Activated CD8-positive, alpha-beta T cell treated with anti-CD3 and anti-CD28 coated beads, Interleukin-2, amount 10 ng/mL, durations not matched to agents 7 days and 5 days (primary cell): ENCODE measurements around the gene LSAMP. TPM values are rescaled to one million over a fixed set of nuclear protein-coding genes. Genes with fewer than 3 reads are reported as not detected.

Experiments used
- ATAC-seq: fragments of 150-1000 bp; cut with Tn5 transposase; one replicate; pipeline ENCODE4 v1.10.0; 2021; ENCODE audit warnings: moderate library complexity
- CTCF ChIA-PET: fragments of 350-600 bp; sonication (Branson Sonifier 250); formaldehyde crosslinking; loops from one replicate; lab custom pipeline; 2021; ENCODE audit warnings: antibody characterized with exemption; lab: Charles Lee
- POLR2A ChIA-PET: fragments of 350-600 bp; sonication (Branson Sonifier 250); formaldehyde crosslinking; loops from one replicate; lab custom pipeline; 2021; ENCODE audit warnings: antibody characterized with exemption; lab: Charles Lee
- DNase-seq: peaks from one replicate; pipeline ENCODE4 v3.0.0-alpha.2; 2020
- H3K27ac Mint-ChIP-seq: one replicate; pipeline ENCODE4 v1.8.0; 2021; ENCODE audit warnings: mild to moderate bottlenecking, mixed read lengths
- H3K27me3 Mint-ChIP-seq: one replicate; pipeline ENCODE4 v1.8.0; 2021; ENCODE audit warnings: low read depth, mixed read lengths
- H3K36me3 Mint-ChIP-seq: one replicate; pipeline ENCODE4 v1.8.0; 2021; ENCODE audit warnings: low read depth, mixed read lengths
- H3K4me1 Mint-ChIP-seq: one replicate; pipeline ENCODE4 v1.8.0; 2021; ENCODE audit warnings: low read depth, mixed read lengths
- H3K4me3 Mint-ChIP-seq: one replicate; pipeline ENCODE4 v1.8.0; 2021; ENCODE audit warnings: mild to moderate bottlenecking, mixed read lengths
- H3K9me3 Mint-ChIP-seq: one replicate; pipeline ENCODE4 v1.8.0; 2022; ENCODE audit warnings: mixed read lengths; ENCODE audit not compliant: insufficient read depth
- total RNA-seq, 2 experiments: library from RNA; stranded (reverse); gene quantifications; one replicate each; pipeline ENCODE4 v1.2.3, GENCODE V29; 2021

The LSAMP gene
- total RNA-seq, 2 experiments from 2014 or later = not detected

GRCh38 chr3:116276675-116277074 lies 168.6 kb downstream of the LSAMP start:
- ATAC-seq = no peak
- POLR2A ChIA-PET = no interaction called here
- Mint-ChIP-seq H3K4me3 (no peak overlapping the region), H3K4me1 (no peaks in the 10 kb centered on the region), H3K9me3 (no peaks in the 10 kb centered on the region), H3K27ac (no peak overlapping the region), H3K36me3 (no peaks in the 10 kb centered on the region), H3K27me3 (no peaks in the 10 kb centered on the region)
- CTCF ChIA-PET = no interaction called here
- DNase-seq = no peak

- DNase-seq (no peak), ATAC-seq (no peak)
- Mint-ChIP-seq H3K27ac (no peak overlapping the region), H3K4me3 (no peak overlapping the region), H3K9me3 (no peaks in the 10 kb centered on the region), H3K4me1 (no peaks in the 10 kb centered on the region), H3K36me3 (no peaks in the 10 kb centered on the region), H3K27me3 (no peaks in the 10 kb centered on the region)
- ChIA-PET CTCF (no interaction called here), POLR2A (no interaction called here)
Measured at GRCh38 chr3:116270056-116270455, 175.2 kb downstream of the LSAMP start.

GRCh38 chr3:116267116-116267515 lies 178.2 kb downstream of the LSAMP start:
- Mint-ChIP-seq H3K27me3 (no peaks in the 10 kb centered on the region), H3K4me3 (no peak overlapping the region), H3K9me3 (no peaks in the 10 kb centered on the region), H3K27ac (no peak overlapping the region), H3K36me3 (no peaks in the 10 kb centered on the region), H3K4me1 (no peaks in the 10 kb centered on the region)
- ATAC-seq (no peak), DNase-seq (no peak)
- ChIA-PET CTCF (no interaction called here), POLR2A (no interaction called here)

GRCh38 chr3:116265976-116266584 lies 179.2 kb downstream of the LSAMP start:
- Mint-ChIP-seq H3K4me1 (no peaks in the 10 kb centered on the region), H3K27ac (no peak overlapping the region), H3K4me3 (no peak overlapping the region), H3K36me3 (no peaks in the 10 kb centered on the region), H3K27me3 (no peaks in the 10 kb centered on the region), H3K9me3 (no peaks in the 10 kb centered on the region)
- ATAC-seq (no peak), DNase-seq (no peak)
- ChIA-PET POLR2A (no interaction called here), CTCF (no interaction called here)

- ChIA-PET POLR2A (no interaction called here), CTCF (no interaction called here)
- no peaks in the 10 kb centered on the region for H3K4me1 Mint-ChIP-seq
- no peak overlapping the region for H3K27ac Mint-ChIP-seq
- H3K4me3 Mint-ChIP-seq = no peak overlapping the region
- no peaks in the 10 kb centered on the region for H3K9me3 Mint-ChIP-seq
- no peaks in the 10 kb centered on the region for H3K36me3 Mint-ChIP-seq
- ATAC-seq (no peak), DNase-seq (no peak)
- no peaks in the 10 kb centered on the region for H3K27me3 Mint-ChIP-seq
Measured at GRCh38 chr3:116265320-116265695, 180.0 kb downstream of the LSAMP start.

- H3K36me3 Mint-ChIP-seq = no peaks in the 10 kb centered on the region
- no peaks in the 10 kb centered on the region for H3K9me3 Mint-ChIP-seq
- H3K4me1 Mint-ChIP-seq = no peaks in the 10 kb centered on the region
- ATAC-seq = no peak
- H3K27ac Mint-ChIP-seq = no peak overlapping the region
- CTCF ChIA-PET = no interaction called here
- no peaks in the 10 kb centered on the region for H3K27me3 Mint-ChIP-seq
- H3K4me3 Mint-ChIP-seq = no peak overlapping the region
- no peak for DNase-seq
- POLR2A ChIA-PET = no interaction called here
Measured at GRCh38 chr3:116264546-116265319, 180.6 kb downstream of the LSAMP start.

- POLR2A ChIA-PET = no interaction called here
- no peak overlapping the region for H3K27ac Mint-ChIP-seq
- H3K36me3 Mint-ChIP-seq = no peaks in the 10 kb centered on the region
- CTCF ChIA-PET = no interaction called here
- no peak overlapping the region for H3K4me3 Mint-ChIP-seq
- ATAC-seq = no peak
- H3K27me3 Mint-ChIP-seq = no peaks in the 10 kb centered on the region
- no peaks in the 10 kb centered on the region for H3K9me3 Mint-ChIP-seq
- DNase-seq = no peak
- H3K4me1 Mint-ChIP-seq = no peaks in the 10 kb centered on the region
Measured at GRCh38 chr3:116263842-116264545, 181.3 kb downstream of the LSAMP start.

GRCh38 chr3:116260491-116260890 lies 184.8 kb downstream of the LSAMP start:
- Mint-ChIP-seq H3K36me3 (no peaks in the 10 kb centered on the region), H3K27me3 (no peaks in the 10 kb centered on the region), H3K27ac (no peak overlapping the region), H3K4me3 (no peak overlapping the region), H3K4me1 (no peaks in the 10 kb centered on the region), H3K9me3 (no peaks in the 10 kb centered on the region)
- CTCF ChIA-PET = no interaction called here
- DNase-seq (no peak), ATAC-seq (no peak)
- POLR2A ChIA-PET = no interaction called here

- POLR2A ChIA-PET = no interaction called here
- CTCF ChIA-PET = no interaction called here
- no peak for DNase-seq
- no peak overlapping the region for H3K27ac Mint-ChIP-seq
- no peak overlapping the region for H3K4me3 Mint-ChIP-seq
- ATAC-seq = no peak
- H3K9me3 Mint-ChIP-seq = no peaks in the 10 kb centered on the region
- H3K36me3 Mint-ChIP-seq = no peaks in the 10 kb centered on the region
- H3K4me1 Mint-ChIP-seq = no peaks in the 10 kb centered on the region
- no peaks in the 10 kb centered on the region for H3K27me3 Mint-ChIP-seq
Measured at GRCh38 chr3:116259984-116260383, 185.3 kb downstream of the LSAMP start.

GRCh38 chr3:116256843-116257485 lies 188.3 kb downstream of the LSAMP start:
- DNase-seq (no peak), ATAC-seq (no peak)
- Mint-ChIP-seq H3K27ac (no peak overlapping the region), H3K4me1 (no peaks in the 10 kb centered on the region), H3K4me3 (no peak overlapping the region), H3K27me3 (no peaks in the 10 kb centered on the region), H3K36me3 (no peaks in the 10 kb centered on the region), H3K9me3 (no peaks in the 10 kb centered on the region)
- POLR2A ChIA-PET = no interaction called here
- CTCF ChIA-PET = no interaction called here

GRCh38 chr3:116254541-116254940 lies 190.7 kb downstream of the LSAMP start:
- no peak for ATAC-seq

GRCh38 chr3:116253511-116253910 lies 191.8 kb downstream of the LSAMP start:
- CTCF ChIA-PET = no interaction called here
- H3K9me3 Mint-ChIP-seq = no peaks in the 10 kb centered on the region
- DNase-seq (no peak), ATAC-seq (no peak)
- H3K4me3 Mint-ChIP-seq = no peak overlapping the region
- no peaks in the 10 kb centered on the region for H3K27me3 Mint-ChIP-seq
- no peak overlapping the region for H3K27ac Mint-ChIP-seq
- no peaks in the 10 kb centered on the region for H3K36me3 Mint-ChIP-seq
- POLR2A ChIA-PET = no interaction called here
- H3K4me1 Mint-ChIP-seq = no peaks in the 10 kb centered on the region

More at GRCh38 chr3:116254541-116254940, 190.7 kb downstream of the LSAMP start:
- POLR2A ChIA-PET = no interaction called here
- Mint-ChIP-seq H3K36me3 (no peaks in the 10 kb centered on the region), H3K9me3 (no peaks in the 10 kb centered on the region), H3K27me3 (no peaks in the 10 kb centered on the region), H3K27ac (no peak overlapping the region), H3K4me3 (no peak overlapping the region), H3K4me1 (no peaks in the 10 kb centered on the region)
- CTCF ChIA-PET = no interaction called here
- DNase-seq = no peak
